ENCODE results near the gene RSRC1. TPM values are rescaled to one million over a fixed set of nuclear protein-coding genes. Genes with fewer than 3 reads are reported as not detected.

Gene RSRC1, protein sequence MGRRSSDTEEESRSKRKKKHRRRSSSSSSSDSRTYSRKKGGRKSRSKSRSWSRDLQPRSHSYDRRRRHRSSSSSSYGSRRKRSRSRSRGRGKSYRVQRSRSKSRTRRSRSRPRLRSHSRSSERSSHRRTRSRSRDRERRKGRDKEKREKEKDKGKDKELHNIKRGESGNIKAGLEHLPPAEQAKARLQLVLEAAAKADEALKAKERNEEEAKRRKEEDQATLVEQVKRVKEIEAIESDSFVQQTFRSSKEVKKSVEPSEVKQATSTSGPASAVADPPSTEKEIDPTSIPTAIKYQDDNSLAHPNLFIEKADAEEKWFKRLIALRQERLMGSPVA
- total RNA-seq (ENCODE audit: low replicate concordance) = 32.0 and 73.8 TPM in 2 replicates

DNA sequence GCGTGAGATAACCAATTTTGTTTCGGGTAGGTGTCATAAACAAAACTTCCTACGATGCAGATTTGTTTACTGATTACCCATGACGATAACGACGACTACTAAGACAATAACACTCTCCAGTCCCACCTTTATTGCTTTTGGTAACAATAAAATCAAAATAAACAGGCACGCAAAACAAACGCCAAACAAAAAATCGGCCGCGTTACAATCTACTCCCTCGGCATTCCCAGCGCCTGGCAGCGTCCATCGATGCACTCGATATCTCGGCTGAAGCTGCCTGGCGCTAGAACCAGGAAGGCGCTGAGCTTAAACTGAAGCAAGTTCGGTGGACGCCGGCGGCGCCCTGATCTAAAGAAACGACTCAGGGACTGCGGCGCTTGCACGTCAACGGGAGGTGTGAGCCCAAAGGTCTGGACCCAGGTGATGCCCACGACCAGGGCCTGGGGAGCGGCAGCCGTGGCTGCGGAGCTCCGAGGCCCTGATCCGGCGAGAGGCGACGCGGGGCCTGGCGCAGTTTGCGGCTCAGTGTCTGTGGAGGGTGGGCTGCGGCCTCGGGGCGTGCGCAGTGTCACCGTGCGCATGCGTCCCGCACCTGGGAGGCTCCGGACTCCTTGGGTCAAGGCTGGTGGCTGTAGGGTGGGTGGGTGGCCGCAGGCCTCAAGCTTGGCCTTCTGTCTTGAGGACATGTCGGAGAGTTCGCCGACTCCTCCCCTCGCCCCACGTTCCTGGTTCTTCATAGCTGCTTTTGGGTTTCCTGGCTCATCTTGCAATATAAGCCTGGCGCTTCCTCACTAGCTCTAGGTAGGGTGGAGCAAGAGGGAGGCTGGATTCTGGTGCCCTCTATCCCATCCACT lies at the start of gene RSRC1:
RSRC1 (plus strand) TSS at position 286 of the 854 bp plus-strand sequence. CDS start 12,016 bp downstream, outside the sequence.

DNA sequence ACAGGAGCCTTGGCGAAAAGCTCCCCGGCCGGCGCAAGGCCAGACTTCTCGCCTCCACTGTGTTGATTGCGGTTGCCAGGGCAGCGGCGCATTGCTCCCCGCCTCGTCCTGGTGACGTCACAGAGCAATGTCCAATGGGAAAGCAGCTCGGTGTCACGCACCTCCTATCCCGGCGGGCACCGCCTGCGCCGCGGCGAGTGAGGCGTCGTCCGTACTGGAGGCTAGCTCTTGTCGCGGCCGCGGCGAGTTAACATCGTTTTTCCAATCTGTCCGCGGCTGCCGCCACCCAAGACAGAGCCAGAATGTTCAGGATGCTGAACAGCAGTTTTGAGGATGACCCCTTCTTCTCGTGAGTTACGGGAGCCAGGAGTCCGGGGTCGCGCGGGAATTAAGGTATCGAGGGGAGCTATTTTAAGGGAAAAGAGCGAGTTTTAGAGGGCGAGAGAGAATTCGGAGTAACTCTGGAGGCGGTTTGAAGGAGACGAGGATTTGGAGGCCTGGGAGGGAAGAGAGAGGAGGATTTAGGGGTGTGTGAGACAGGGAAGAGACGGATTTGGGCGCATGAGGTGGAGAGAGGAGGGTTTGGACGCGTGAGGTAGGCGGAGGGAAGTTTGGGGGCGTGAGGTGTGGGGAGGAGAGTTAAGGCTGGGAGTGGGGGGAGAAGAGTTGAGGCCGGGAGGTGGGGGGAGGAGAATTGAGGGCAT lies 461.3 kb downstream of the RSRC1 start, which contains the start of gene MLF1:
MLF1 (plus strand) TSS at position 196 of the 704 bp plus-strand sequence; CDS start at position 303, 107 bp downstream.

Other genes starting within 250 kb of the RSRC1 start
- gene SHOX2, start 3.7 kb upstream of the RSRC1 start, total RNA-seq (ENCODE audit: low replicate concordance) = 1.4 and 6.7 TPM in 2 replicates

Data from smooth muscle cell of the coronary artery (primary cell).